ENCODE results near the gene WWOX. TPM values are rescaled to one million over a fixed set of nuclear protein-coding genes. Genes with fewer than 3 reads are reported as not detected.

WWOX gene
- total and polyA plus RNA-seq, 2 donors (not counting 1 experiment from before 2014, with no cell fraction given) = 10.5 to 42.3 TPM

GRCh38 chr16:78851266-78851665 is 751.8 kb downstream of the WWOX start:
- H3K4me3 Mint-ChIP-seq = no peak overlapping the region
- no peak for ATAC-seq (ENCODE audit: low read depth)
- 78% methylated on average over 2 of the region's 3 CpGs for WGBS (ENCODE audit: insufficient coverage)
- Histone ChIP-seq H3K27ac (ENCODE audit: low read length in 2 of 2) (no peak overlapping the region), H3K9ac (ENCODE audit: low read length) (no peak overlapping the region), H3K4me1 (ENCODE audit: control insufficient read depth in 2 of 2, insufficient read depth in 2 of 2, low read length in 2 of 2) (no peaks in the 10 kb centered on the region), H4K20me1 (ENCODE audit: control insufficient read depth, insufficient read depth, low read length, poor library complexity, severe bottlenecking) (no peaks in the 10 kb centered on the region), H3K79me2 (ENCODE audit: control insufficient read depth, insufficient read depth, low read length) (no peaks in the 10 kb centered on the region), H3K4me3 (ENCODE audit: control extremely low read depth in 1 of 5, extremely low read depth in 1 of 5, insufficient read depth in 1 of 5, low read depth in 2 of 5, low read length in 4 of 5) (no peak overlapping the region), H2AFZ (ENCODE audit: insufficient read depth, low read depth, low read length, poor library complexity, severe bottlenecking) (no peak overlapping the region), H3K4me2 (replicated peaks; ENCODE audit: low read depth, low read length, poor library complexity, severe bottlenecking) (no peak overlapping the region), H3K9me3 (ENCODE audit: control extremely low read depth in 1 of 3, control insufficient read depth in 2 of 3, insufficient read depth in 1 of 3, low read length in 2 of 3) (no peaks in the 10 kb centered on the region), H3K36me3 (replicated peaks in 1 of 2; ENCODE audit: control extremely low read depth in 1 of 2, control insufficient read depth in 1 of 2, extremely low read depth in 1 of 2, insufficient read depth in 2 of 2, low read length in 1 of 2) (no peaks in the 10 kb centered on the region), H3K27me3 (replicated peaks in 1 of 4; ENCODE audit: control extremely low read depth in 1 of 4, control insufficient read depth in 3 of 4, insufficient read depth in 4 of 4, low read length in 3 of 4) (no peaks in the 10 kb centered on the region)
- DNase-seq = no peak
- no peaks in the 10 kb centered on the region for H3K27me3 Mint-ChIP-seq
- TF ChIP-seq CTCF (IDR thresholded peaks at IDR 0.05) (no peak), EZH2 (IDR thresholded peaks at IDR 0.05; ENCODE audit: borderline replicate concordance, insufficient read depth, low read depth, low read length, poor library complexity, severe bottlenecking) (no peak)
- H3K9me3 Mint-ChIP-seq (ENCODE audit: insufficient read depth) = no peaks in the 10 kb centered on the region
- H3K4me1 Mint-ChIP-seq = no peaks in the 10 kb centered on the region
- CTCF ChIA-PET = no interaction called here
- H3K27ac Mint-ChIP-seq = no peak overlapping the region
- intact Hi-C loops (cut with micrococcal nuclease) = no loop called here
- POLR2A ChIA-PET = no interaction called here

- no peaks in the 10 kb centered on the region for H4K20me1 ChIP-seq (ENCODE audit: control insufficient read depth, insufficient read depth, low read length, poor library complexity, severe bottlenecking)
- H3K36me3 ChIP-seq (replicated peaks in 1 of 2; ENCODE audit: control extremely low read depth in 1 of 2, control insufficient read depth in 1 of 2, extremely low read depth in 1 of 2, insufficient read depth in 2 of 2, low read length in 1 of 2) = no peaks in the 10 kb centered on the region
- Mint-ChIP-seq H3K27me3 (no peaks in the 10 kb centered on the region), H3K4me3 (no peak overlapping the region), H3K4me1 (no peaks in the 10 kb centered on the region), H3K27ac (no peak overlapping the region), H3K9me3 (ENCODE audit: insufficient read depth) (no peaks in the 10 kb centered on the region)
- H2AFZ ChIP-seq (ENCODE audit: insufficient read depth, low read depth, low read length, poor library complexity, severe bottlenecking) = no peak overlapping the region
- no peaks in the 10 kb centered on the region for H3K9me3 ChIP-seq (ENCODE audit: control extremely low read depth in 1 of 3, control insufficient read depth in 2 of 3, insufficient read depth in 1 of 3, low read length in 2 of 3)
- ChIA-PET CTCF (no interaction called here), POLR2A (no interaction called here)
- WGBS (ENCODE audit: insufficient coverage) = 100% methylated on average over 4 of the region's 4 CpGs
- DNase-seq = no peak
- H3K4me2 ChIP-seq (replicated peaks; ENCODE audit: low read depth, low read length, poor library complexity, severe bottlenecking) = no peak overlapping the region
- no peaks in the 10 kb centered on the region for H3K27me3 ChIP-seq (replicated peaks in 1 of 4; ENCODE audit: control extremely low read depth in 1 of 4, control insufficient read depth in 3 of 4, insufficient read depth in 4 of 4, low read length in 3 of 4)
- H3K79me2 ChIP-seq (ENCODE audit: control insufficient read depth, insufficient read depth, low read length) = no peaks in the 10 kb centered on the region
- TF ChIP-seq CTCF (IDR thresholded peaks at IDR 0.05) = no peak
- TF ChIP-seq EZH2 (IDR thresholded peaks at IDR 0.05; ENCODE audit: borderline replicate concordance, insufficient read depth, low read depth, low read length, poor library complexity, severe bottlenecking) = no peak
- no peak overlapping the region for H3K27ac ChIP-seq (ENCODE audit: low read length in 2 of 2)
- no peak for ATAC-seq (ENCODE audit: low read depth)
- intact Hi-C loops (cut with micrococcal nuclease) = no loop called here
- H3K9ac ChIP-seq (ENCODE audit: low read length) = no peak overlapping the region
- no peaks in the 10 kb centered on the region for H3K4me1 ChIP-seq (ENCODE audit: control insufficient read depth in 2 of 2, insufficient read depth in 2 of 2, low read length in 2 of 2)
- no peak overlapping the region for H3K4me3 ChIP-seq (ENCODE audit: control extremely low read depth in 1 of 5, extremely low read depth in 1 of 5, insufficient read depth in 1 of 5, low read depth in 2 of 5, low read length in 4 of 5)
These were observed 752.7 kb downstream of the WWOX start for GRCh38 chr16:78852081-78852635.
